Fibroblast of peridontal ligament (primary cell): ENCODE data around the gene UST.
"Not testable (repeated sequence)": the region's sequence is repeated elsewhere in the genome, so short reads cannot be mapped to it uniquely, and the experiment has no call there.

Experiments used
- DNase-seq: peaks from one replicate; pipeline ENCODE4 v3.0.0-alpha.2; 2010; ENCODE audit errors: extremely low read depth

Gene UST

GRCh38 chr6:148735989-148736388 is 10.8 kb upstream of the UST start:
- no peak for DNase-seq

- DNase-seq: no peak
These were observed 9.9 kb upstream of the UST start for GRCh38 chr6:148736774-148737412.

GRCh38 chr6:148737806-148738205 is 9.0 kb upstream of the UST start:
- no peak for DNase-seq

GRCh38 chr6:148738946-148739821 is 7.6 kb upstream of the UST start:
- no peak for DNase-seq

GRCh38 chr6:148739822-148740128 is 7.1 kb upstream of the UST start:
- DNase-seq: no peak

- DNase-seq: no peak
These were observed 3.4 kb upstream of the UST start for GRCh38 chr6:148743476-148743875.

- DNase-seq: no peak
These were observed 904 bp upstream of the UST start for GRCh38 chr6:148745926-148746325.

- DNase-seq: peak; percentile 33
These were observed 278 bp downstream of the UST start for GRCh38 chr6:148747145-148747470.

GRCh38 chr6:148747471-148748165 is 788 bp downstream of the UST start:
- DNase-seq: no peak

GRCh38 chr6:148749674-148750073 is 2.8 kb downstream of the UST start:
- no peak for DNase-seq

- DNase-seq: no peak
These were observed 4.3 kb downstream of the UST start for GRCh38 chr6:148750838-148751792.

GRCh38 chr6:148751793-148752170 is 5.0 kb downstream of the UST start:
- DNase-seq: no peak

GRCh38 chr6:148755379-148755778 is 8.5 kb downstream of the UST start:
- DNase-seq: not testable (repeated sequence)

- no peak for DNase-seq
These were observed 11.2 kb downstream of the UST start for GRCh38 chr6:148757944-148758480.

GRCh38 chr6:148758492-148758891 is 11.7 kb downstream of the UST start:
- DNase-seq: no peak

GRCh38 chr6:148760258-148760534 is 13.4 kb downstream of the UST start:
- DNase-seq: no peak

GRCh38 chr6:148760568-148761526 is 14.0 kb downstream of the UST start:
- peak; percentile 98 for DNase-seq

GRCh38 chr6:148761527-148762011 is 14.7 kb downstream of the UST start:
- DNase-seq: peak; percentile 57

GRCh38 chr6:148762231-148762630 is 15.4 kb downstream of the UST start:
- DNase-seq: no peak

GRCh38 chr6:148764259-148765020 is 17.6 kb downstream of the UST start:
- DNase-seq: not testable (repeated sequence)
